Activated gamma-delta T cell (primary cell): ENCODE measurements around the gene ABCA2.

ENCODE experiments used
- DNase-seq: peaks from one replicate; lab custom pipeline; 2025; lab: John Stamatoyannopoulos, UW
- total RNA-seq, 2 donors: gene quantifications; one replicate each; lab custom pipeline; 2026; lab: John Stamatoyannopoulos, UW

Gene ABCA2, protein sequence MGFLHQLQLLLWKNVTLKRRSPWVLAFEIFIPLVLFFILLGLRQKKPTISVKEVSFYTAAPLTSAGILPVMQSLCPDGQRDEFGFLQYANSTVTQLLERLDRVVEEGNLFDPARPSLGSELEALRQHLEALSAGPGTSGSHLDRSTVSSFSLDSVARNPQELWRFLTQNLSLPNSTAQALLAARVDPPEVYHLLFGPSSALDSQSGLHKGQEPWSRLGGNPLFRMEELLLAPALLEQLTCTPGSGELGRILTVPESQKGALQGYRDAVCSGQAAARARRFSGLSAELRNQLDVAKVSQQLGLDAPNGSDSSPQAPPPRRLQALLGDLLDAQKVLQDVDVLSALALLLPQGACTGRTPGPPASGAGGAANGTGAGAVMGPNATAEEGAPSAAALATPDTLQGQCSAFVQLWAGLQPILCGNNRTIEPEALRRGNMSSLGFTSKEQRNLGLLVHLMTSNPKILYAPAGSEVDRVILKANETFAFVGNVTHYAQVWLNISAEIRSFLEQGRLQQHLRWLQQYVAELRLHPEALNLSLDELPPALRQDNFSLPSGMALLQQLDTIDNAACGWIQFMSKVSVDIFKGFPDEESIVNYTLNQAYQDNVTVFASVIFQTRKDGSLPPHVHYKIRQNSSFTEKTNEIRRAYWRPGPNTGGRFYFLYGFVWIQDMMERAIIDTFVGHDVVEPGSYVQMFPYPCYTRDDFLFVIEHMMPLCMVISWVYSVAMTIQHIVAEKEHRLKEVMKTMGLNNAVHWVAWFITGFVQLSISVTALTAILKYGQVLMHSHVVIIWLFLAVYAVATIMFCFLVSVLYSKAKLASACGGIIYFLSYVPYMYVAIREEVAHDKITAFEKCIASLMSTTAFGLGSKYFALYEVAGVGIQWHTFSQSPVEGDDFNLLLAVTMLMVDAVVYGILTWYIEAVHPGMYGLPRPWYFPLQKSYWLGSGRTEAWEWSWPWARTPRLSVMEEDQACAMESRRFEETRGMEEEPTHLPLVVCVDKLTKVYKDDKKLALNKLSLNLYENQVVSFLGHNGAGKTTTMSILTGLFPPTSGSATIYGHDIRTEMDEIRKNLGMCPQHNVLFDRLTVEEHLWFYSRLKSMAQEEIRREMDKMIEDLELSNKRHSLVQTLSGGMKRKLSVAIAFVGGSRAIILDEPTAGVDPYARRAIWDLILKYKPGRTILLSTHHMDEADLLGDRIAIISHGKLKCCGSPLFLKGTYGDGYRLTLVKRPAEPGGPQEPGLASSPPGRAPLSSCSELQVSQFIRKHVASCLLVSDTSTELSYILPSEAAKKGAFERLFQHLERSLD (N-terminal part only)
- total RNA-seq = 202 to 214 reads per million in 2 donors

DNA sequence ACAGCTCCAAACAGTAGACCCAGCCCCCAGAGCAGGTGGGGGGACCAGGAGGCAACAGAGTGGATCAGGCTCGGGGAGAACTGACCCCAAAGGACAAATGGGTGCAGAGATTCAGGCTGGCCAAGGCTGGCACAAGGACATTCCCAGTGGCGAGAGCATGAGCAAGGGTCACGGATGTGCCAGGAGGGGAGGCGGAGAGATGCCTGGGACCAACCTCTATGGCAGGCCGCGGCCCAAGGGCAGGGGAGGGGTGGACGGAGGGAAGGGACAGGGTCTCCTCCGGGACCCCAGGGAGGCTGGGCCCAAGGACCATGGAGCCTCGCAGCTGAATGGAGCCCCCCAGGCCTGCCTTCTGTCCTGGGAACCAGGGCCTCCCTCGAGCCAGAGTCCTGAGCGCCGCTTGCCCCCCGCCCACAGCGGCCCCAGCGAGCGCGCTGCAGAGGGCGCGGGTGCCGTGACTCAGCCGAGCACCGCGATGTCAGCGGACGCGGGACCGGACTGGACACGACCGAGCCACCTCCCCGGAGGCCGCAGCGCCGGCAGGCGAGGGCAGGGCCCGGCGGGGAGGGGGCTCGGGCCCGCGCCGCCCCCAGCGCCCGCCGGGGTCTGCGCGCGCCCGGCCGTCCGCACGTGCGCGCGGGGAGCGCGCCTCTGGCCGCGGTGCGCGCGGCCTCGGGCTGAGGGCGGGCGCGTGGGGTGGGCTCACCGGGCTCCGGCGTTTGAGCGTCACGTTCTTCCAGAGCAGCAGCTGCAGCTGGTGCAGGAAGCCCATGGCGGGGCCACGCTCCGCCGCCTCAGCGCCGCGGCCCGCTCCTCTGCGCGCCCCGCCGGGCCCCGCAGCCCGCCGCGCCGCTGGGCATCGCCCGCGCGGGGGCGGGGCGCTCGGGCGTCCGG, at the start of gene ABCA2:
Gene ABCA2 (minus strand): TSS at position 869 of the 894 bp plus-strand sequence. CDS start 97 bp downstream, at position 772.
- no peak for DNase-seq

GRCh38 chr9:137077010-137077747, 49.1 kb upstream of the ABCA2 start, which contains the start of gene UAP1L1:
TSS of gene UAP1L1 (plus strand) at chr9:137077517. CDS start at chr9:137077533, 16 bp downstream.
- peak; percentile 64 for DNase-seq

GRCh38 chr9:137076636-137077009, 48.6 kb upstream of the ABCA2 start:
- DNase-seq = no peak

GRCh38 chr9:137075275-137075775, 47.3 kb upstream of the ABCA2 start:
- DNase-seq = no peak

GRCh38 chr9:137074657-137075274, 46.7 kb upstream of the ABCA2 start:
- DNase-seq = no peak

DNA sequence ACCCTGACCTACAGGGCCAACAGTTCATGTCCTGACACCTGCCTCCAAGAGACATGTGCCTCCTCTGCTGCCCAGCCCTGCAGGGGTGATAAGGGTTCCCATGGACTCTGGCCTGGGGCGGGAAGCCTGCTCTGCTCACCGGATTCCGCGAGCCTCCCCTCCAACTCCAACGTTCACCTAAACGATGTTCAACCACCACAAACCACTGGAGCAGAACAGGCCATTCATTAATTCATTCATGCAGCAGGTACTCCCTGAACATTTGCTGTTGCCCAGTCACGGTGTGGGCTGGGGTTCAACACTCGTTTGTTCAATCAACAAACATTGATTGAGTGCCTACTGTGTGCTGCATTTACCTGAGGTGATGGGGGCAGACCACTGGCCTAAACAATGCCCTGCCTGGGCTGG, 46.0 kb upstream of the ABCA2 start:
- DNase-seq = no peak

DNA sequence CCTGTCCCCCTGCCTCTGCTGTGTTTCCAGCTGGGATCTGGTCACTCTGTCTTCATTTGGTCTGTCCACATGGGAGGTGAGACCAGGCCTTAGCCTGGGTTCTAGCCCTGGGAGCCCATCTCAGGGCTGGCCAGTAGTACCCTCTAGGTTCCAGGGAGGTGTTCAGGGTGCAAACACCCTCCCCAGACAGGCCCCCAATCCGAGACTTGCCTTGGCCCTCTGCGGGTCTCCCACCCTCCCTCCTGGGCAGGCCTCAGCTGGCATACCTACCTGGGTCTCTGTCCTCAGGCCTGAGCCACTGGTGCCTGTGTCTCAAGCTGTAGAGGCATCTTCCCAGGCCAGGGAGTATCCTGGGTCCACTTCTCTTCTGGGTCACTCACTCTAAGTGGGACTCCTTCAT, 43.2 kb upstream of the ABCA2 start:
- DNase-seq = no peak

DNA sequence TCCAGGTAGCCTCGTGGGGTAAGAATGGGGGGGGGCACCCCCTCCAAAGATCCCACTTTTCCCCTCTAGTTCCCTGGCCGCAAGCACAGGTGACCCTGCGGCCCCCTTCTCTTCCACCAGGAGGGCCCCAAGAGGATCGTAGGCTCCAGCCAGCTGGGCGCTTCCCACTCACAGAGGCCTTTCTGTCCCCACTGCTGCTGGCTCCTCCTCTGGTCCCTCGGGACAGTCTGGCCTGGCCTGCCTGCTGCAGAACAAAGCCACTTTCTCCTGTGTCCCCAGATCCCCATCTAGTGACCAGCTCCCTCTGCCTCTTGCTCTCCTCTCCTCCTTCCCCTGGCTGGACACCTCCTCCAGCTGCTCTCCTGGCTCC, 42.9 kb upstream of the ABCA2 start:
- no peak for DNase-seq

GRCh38 chr9:137070201-137070905, 42.3 kb upstream of the ABCA2 start, which contains the start of gene SAPCD2:
TSS of gene SAPCD2 (minus strand) at chr9:137070557. CDS start at chr9:137070460, 97 bp downstream.
- peak; percentile 76 for DNase-seq

DNA sequence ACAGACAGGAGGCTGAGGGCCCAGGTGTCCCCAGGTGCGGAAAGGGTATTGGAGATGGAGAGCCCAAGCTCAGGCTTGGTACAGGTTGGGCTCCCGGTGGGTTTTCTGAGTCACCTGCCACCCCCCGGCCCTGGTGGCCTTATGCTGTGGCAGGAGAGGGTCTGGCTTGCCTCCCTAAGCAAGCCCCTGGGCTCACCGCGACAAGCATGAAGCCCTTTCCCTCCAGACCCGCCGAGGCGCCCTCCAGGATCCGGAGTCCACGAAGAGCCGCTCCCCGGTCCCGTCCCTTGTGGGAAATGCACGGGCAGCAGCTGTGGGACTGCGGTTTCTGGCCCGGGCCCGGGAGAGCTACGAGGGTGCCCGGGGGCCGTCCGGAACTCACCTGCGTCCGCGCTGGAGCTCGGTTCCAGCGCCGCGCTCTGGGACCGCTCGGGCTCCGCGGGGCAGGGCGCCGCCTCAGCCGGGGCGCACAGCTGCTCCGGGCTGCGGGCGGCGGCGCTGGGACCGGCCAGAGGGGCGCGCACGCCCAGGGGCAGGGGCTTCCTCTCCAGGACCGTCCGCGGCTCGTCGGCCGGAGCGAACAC, 41.6 kb upstream of the ABCA2 start:
- no peak for DNase-seq

GRCh38 chr9:137068539-137069507, 40.8 kb upstream of the ABCA2 start:
- no peak for DNase-seq

DNA sequence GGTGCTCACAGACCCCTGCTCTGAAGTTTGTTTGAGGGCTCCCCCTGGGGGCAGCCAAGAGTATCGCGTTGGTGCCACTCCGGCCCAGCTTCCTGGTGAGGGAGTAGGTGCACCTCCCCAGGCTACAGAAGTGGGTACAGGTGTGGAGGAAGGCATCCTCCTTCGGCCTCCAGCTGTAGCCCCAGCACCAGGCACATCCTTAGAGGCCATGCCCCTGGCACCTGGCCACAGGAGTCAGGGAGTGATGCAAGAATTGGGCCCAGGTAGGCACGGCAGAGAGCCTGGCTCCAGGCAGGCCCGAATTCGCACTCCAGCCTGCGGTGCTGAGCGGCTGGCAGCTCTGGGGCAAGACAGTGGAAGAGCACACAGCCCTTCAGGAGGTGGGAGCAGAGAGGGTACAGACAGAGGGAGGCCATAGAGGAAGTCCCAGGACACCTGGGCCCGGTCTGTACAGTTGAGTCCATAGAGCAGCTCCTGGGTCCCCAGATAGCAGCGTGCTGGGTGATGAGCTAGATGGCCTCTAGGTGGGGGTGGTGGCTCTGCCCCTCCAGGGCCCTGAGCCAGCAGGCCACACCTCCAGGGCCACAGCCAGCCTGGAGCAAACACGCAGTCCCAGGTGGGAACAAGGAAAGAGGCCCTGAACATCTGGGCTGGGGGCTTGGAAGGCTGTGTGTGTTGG, 40.0 kb upstream of the ABCA2 start:
- DNase-seq = peak; percentile 31

DNA sequence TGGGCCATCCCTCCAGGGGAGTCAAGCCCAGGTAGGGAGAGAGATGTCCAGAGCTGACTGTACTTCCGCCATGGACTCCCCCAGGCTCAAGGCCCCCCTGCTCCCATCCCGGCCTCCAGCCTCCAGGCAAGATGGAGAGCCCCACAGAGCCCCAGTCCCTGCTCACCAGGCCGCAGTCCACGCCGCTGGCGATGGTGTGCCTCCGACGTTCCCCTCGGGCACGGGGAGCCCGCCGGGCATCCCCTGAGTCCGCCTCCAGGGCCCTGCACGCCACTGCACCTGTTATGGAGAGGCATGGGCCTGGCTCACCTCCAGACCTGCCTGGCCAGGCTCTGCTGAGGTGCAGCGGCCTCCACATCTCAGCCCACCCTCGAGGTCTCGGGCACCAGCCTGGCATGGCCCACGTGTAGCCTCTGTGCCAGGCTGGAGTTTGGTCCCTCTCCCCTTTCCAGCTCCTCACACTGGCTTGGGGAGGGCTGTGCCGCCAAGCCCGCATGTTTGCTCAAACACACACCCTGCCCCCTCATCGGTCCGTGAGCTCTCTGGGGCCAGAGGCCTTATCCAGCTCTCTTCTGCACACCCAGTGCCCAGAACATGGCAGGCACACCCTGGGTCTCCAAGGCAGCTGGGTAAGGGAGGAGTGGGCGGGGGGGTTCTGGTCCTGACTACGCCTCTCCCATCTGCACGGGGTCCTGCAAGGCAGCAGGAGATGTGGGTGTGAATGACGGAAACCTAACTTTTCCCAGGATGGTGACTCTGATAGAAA, 38.2 kb upstream of the ABCA2 start:
- DNase-seq = no peak

- DNase-seq = no peak
These were observed 37.4 kb upstream of the ABCA2 start for GRCh38 chr9:137065336-137065967.

DNA sequence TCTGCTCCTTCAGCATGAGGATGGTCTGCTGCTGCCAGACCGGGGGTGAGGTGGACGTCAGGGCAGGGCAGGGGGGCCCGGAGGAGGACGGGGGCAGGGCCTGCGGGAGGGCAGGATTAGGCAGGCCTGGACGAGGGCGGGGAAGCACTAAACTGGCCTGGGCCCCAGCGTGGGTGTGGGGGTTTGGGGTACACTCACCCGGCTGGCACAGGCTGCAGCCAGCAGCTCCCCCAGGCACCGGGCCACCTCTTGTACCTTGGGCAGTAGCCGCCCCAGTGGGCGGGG, 36.8 kb upstream of the ABCA2 start:
- no peak for DNase-seq
